CD4-positive, alpha-beta T cell treated with Interferon alpha-2 for 1 hour (primary cell): Measurements from ENCODE around the gene MYO5A.
"Not testable (repeated sequence)": the region's sequence is repeated elsewhere in the genome, so short reads cannot be mapped to it uniquely, and the experiment has no call there.

ENCODE experiments used
- DNase-seq, 2 donors: peaks; one replicate each; pipeline ENCODE4 v3.0.0-alpha.2; 2020 to 2022

Gene MYO5A

GRCh38 chr15:52324109-52324508 is 204.6 kb downstream of the MYO5A start:
- no peak for DNase-seq

DNA sequence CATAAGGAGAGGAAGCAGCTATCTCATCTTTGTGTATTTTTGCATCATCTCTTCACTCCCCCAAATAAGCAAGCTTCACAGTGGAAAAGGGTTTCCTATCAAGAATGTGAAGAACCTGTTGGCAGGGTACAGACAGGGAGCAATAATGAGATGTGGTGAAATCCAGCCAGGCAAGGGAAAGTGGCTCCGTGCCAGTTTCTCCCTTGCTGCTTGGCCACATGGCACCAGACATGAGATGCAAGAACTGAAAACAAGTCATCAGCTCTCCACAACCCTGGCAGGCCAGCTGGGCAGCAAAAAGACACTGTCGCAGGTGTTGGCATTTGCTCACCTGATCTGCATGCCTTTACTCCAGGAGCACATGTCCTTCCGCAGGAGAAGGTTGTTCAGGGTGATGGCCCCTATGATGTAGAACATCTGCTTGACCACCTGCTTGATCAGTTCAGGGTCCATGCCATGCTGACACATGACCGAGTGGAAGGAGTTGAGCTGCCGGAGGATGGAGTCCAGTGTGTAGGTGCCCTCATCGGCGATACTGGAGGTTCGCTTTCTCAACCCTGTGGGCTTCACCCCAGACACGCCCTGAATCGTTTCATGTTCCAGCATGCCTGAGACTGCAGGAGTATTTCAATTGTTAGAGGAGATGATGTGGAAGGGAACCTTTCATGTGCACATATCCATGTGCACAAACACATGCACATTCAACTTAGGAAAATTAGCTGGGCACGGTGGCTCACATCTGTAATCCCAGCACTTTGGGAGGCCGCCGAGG is 209.8 kb downstream of the MYO5A start:
- DNase-seq: no peak

GRCh38 chr15:52317688-52318087 is 211.0 kb downstream of the MYO5A start:
- DNase-seq: no peak

- DNase-seq: no peak
Measured at GRCh38 chr15:52317022-52317421, 211.7 kb downstream of the MYO5A start.

- no peak for DNase-seq
Measured at GRCh38 chr15:52309154-52309548, 219.5 kb downstream of the MYO5A start.

DNA sequence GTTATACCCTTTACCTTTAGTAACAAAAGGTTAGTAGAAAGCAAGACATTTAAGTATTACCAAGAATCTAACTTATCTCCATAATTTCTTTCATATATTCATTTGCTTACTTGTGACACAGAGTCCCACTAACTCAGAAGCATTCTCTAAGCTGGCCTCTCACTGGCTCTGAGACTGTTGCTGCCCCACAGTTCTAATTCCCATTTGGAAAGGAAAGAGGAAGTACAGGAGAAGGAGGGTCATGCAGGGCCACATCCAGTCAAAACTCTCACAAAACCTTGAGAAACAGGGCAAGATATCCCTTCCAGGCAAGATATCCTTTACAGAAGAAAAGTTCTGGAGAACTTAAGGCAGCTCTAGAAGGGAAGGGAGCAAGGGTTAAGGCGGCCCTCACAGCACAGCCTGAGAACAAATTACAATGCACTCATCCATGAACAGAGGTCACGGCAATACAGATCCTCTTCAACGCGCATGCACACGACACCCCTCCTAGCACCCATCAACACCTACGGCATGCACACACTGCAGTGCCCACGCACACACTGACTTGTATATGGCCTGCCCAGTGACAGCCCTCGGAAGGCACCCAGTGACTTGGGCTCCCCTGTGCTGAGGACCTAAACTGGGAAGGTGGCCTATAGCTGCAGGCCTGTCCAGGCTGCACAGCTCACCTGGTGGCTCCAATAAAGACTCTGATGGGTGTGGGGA is 220.1 kb downstream of the MYO5A start:
- DNase-seq: no peak

- no peak for DNase-seq
Measured at GRCh38 chr15:52307847-52308246, 220.8 kb downstream of the MYO5A start.

DNA sequence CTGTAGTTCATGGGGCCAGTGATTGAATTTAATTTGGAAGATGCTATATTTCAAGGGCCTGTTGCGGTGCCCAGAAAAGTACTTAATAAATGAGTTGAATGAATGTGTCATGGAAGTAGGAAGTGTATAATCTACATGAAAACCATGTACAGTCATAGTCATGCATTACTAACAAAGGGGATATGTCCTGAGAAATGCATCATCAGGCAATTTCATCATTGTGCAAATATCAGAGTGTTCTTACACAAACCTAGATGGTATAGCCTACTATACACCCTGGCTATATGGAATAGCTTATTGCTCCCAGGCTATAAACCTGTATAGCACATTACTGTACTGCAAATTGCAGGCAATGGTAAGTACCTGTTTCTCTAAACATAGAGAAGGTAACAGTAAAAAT is 222.4 kb downstream of the MYO5A start:
- no peak for DNase-seq

DNA sequence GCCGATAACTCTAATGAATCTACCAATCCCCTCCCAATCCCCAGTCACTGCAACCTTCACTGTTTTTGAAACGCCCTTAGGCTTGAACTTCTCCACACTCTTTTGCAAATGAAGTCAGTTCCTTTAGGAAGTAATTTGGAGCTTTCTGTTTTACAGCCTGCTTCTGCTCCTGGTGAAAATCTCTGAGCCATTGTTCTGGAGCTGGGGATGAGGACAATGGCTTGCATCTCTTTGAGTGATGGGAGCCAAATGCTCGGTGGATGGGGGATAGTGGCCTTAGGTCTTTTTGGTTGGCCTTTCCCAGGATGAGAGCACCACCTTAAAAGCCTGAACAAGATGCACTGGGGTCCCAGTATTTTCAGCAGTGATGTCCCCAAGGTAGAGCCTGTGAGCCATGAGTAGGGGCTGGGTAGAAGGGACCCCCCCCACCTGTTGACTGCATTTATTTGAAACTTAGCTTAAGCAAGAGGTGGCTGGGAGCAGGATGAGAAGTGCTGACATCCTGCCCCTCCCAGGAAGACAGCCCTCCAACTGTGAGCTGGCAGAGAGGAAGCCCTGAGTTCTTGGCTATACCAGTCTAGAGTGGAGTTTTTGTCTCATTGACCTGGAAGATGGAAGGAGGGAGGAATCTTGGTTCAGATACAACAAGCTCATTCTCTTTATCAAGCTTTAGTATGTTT is 225.4 kb downstream of the MYO5A start:
- no peak for DNase-seq

GRCh38 chr15:52301265-52301847 is 227.3 kb downstream of the MYO5A start:
- no peak for DNase-seq

- DNase-seq: peak in 1 of 2 donors; percentile 5
Measured at GRCh38 chr15:52295421-52296001, 233.2 kb downstream of the MYO5A start, which contains the start of gene MYO5C. MYO5C (minus strand) TSS chr15:52295804; CDS start chr15:52295636, 168 bp downstream.

DNA sequence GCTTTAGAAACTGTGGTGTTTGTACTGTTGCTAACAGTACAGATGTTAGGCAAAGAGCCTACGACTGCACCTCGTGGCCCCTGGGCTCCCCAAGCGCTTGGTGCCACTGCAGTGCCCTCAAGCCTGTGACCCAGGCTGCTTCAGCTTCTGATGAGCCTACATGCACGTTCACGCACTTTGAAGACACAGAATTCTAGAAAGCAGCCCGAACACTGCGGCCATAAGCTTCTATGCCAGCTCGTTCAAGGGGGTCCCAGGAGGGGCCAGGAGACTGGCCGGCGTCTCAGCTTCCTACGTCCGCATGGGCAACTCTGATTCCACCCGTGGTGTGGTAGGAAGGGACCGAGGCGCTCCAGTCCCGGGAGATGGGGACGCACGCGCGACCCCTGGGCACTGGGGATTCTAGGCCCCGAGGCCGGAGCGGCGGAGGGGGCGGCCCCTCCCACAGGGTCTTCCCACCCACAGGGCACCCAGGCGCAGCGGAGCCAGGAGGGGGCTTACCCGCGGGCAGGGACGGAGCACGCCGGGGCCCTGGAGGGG is 233.7 kb downstream of the MYO5A start:
- no peak for DNase-seq

- no peak for DNase-seq
Measured at GRCh38 chr15:52292780-52293392, 235.8 kb downstream of the MYO5A start.

- no peak for DNase-seq
Measured at GRCh38 chr15:52291204-52291603, 237.5 kb downstream of the MYO5A start.

- DNase-seq: no peak
Measured at GRCh38 chr15:52290800-52291199, 237.9 kb downstream of the MYO5A start.

GRCh38 chr15:52290329-52290728 is 238.4 kb downstream of the MYO5A start:
- no peak for DNase-seq

- no peak for DNase-seq
Measured at GRCh38 chr15:52289629-52290081, 239.0 kb downstream of the MYO5A start.

DNA sequence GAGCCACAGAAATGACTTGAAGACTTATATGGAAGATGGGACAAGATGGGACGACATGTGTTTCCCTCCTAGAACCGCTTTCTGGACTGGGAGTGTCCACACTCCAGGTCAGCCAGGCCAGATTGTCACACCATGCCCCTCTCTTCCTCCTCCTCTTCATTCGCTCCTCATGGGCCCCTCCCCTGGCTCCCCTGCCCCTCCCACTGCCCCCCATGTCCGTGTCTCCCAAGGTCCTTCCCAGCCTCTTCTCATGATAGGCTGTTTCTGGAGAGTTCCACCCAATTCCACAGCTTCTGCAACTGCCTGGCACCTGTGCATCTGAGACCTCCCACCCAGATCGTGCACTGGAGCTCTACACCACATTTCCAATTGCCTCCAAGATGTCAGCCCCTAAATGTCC is 239.7 kb downstream of the MYO5A start:
- DNase-seq: no peak

- DNase-seq: no peak
Measured at GRCh38 chr15:52288051-52288942, 240.4 kb downstream of the MYO5A start.

DNA sequence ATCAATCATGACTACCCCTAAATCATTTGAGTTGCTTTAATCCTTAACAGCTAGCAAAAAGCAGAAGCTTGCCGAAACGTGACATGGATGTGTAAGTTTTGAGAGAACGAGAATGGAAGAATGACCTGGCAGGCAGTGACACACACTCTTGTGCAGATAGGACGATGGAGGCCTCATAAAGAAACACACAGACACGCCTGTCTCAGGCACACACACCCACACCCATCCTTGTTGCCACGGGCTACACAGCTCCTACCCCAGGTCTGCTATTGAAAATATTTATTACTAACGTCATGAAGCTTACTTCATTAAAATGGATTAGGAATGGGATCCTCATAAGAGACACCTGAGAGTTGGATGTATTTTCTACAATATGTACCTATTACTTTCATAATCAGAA is 241.6 kb downstream of the MYO5A start:
- DNase-seq: no peak

DNA sequence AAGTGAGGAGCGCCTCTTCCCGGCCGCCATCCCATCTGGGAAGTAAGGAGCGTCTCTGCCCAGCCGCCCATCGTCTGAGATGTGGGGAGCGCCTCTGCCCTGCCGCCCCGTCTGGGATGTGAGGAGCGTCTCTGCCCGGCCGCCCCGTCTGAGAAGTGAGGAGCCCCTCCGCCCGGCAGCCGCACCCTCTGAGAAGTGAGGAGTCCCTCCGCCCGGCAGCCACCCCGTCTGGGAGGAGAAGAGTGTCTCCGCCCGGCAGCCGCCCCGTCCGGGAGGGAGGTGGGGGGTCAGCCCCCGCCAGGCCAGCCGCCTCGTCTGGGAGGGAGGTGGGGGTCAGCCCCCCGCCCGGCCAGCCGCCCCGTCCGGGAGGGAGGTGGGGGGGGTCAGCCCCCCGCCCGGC is 242.7 kb downstream of the MYO5A start:
- not testable (repeated sequence) for DNase-seq
